H1 (cell line): ENCODE data around the gene LILRB4. TPM values are rescaled to one million over a fixed set of nuclear protein-coding genes. Genes with fewer than 3 reads are reported as not detected.

Experiments used
- CHD1 ChIP-seq: IDR thresholded peaks from 2 replicates; pipeline ENCODE4 v1.6.1; 2012; ENCODE audit warnings: low read depth, low read length, improper control_type of control experiment
- polyA plus RNA-seq, 7 experiments: library from polyadenylated mRNA; depleted of rRNA in 3 of 7; stranded (reverse) in 5 of 7; unstranded in 2 of 7; fragments of >200 nt in 5 of 7; fragments of 200-250 nt in 2 of 7; gene quantifications; 1 replicate in 5 of 7; 2 replicates in 1 of 7; 4 replicates in 1 of 7; pipeline versions ENCODE4 v1.2.1 to v1.2.3, GENCODE V29; 2011 to 2013; ENCODE audit warnings: missing spikeins in 2 of 7, mixed read lengths in 2 of 7
- total RNA-seq: library from RNA; stranded (reverse); fragmentation: NEBNext Ultra II Directional; extraction: Animal tissue kit (Norgen Biotek cat#: 25700); gene quantifications from 2 replicates; pipeline ENCODE4 v1.2.1, GENCODE V29; 2021

The LILRB4 gene
- total and polyA plus RNA-seq, 2 of the 8 experiments (the other 6 are each of a cell fraction or from before 2014, with no cell fraction given): not detected

- TF ChIP-seq CHD1: no peak
These were observed 14.7 kb upstream of the LILRB4 start (continued) for GRCh38 chr19:54648129-54648528.
